ENCODE measurements around the gene FUT8.

Gene FUT8

DNA sequence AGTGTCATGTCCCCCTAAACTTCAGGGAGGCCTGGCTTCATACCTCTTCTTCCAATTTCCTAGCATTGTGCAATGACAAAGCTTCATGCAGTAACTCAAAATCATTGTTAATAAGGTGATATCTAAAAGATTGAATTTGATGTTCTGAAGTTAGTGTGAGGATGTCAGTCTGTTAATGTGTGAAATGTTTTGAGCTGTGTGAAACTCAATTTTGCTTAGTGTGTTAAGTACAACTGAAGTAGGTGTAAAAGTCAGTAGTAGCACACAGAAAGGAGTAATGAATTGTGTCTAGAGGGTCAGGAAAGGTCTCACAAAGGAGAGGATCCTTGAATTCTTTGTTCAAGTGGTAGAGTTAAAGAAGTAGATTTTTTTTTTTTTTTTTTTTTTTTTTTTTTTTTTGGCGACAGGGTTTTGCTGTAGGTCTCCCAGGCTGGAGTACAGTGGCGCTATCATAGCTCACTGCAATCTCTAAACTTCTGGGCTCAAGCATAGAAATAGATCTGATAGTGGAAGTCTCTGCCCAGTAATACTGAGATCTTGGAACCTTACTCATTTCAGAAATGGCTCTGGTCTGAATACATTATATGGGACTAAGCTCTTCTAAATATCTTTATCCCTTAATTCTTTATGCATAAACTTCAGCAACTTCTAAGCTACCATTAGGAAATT, 63.9 kb downstream of the FUT8 start:
- no peak for DNase-seq (ENCODE audit: low read depth)
- TF ChIP-seq, protein P1, sequence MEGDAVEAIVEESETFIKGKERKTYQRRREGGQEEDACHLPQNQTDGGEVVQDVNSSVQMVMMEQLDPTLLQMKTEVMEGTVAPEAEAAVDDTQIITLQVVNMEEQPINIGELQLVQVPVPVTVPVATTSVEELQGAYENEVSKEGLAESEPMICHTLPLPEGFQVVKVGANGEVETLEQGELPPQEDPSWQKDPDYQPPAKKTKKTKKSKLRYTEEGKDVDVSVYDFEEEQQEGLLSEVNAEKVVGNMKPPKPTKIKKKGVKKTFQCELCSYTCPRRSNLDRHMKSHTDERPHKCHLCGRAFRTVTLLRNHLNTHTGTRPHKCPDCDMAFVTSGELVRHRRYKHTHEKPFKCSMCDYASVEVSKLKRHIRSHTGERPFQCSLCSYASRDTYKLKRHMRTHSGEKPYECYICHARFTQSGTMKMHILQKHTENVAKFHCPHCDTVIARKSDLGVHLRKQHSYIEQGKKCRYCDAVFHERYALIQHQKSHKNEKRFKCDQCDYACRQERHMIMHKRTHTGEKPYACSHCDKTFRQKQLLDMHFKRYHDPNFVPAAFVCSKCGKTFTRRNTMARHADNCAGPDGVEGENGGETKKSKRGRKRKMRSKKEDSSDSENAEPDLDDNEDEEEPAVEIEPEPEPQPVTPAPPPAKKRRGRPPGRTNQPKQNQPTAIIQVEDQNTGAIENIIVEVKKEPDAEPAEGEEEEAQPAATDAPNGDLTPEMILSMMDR (IDR thresholded peaks at IDR 0.05; ENCODE audit: control insufficient read depth, extremely low read depth, insufficient read depth), result no peak
- no peak overlapping the region for H3K4me3 ChIP-seq (ENCODE audit: low read depth, low read length)

DNA sequence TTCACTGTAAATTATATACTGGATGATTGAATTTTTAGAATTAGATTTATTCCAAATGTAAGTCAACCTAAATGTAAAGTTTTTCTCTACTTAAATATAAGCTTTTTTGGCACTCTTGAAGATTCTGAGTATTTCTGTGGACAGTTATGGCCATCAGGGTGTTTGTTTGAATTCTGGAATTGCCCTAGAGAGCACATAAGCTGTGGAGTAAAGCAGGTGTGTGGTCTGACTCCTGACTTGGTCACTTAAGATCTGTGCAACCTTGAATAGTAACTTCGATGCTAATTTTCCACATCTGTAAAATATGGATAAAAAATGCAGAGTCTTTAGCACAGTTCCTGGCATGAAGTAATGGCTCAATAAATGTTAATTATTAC, 64.4 kb downstream of the FUT8 start:
- TF ChIP-seq, protein P1 (IDR thresholded peaks at IDR 0.05; ENCODE audit: control insufficient read depth, extremely low read depth, insufficient read depth), result no peak
- no peak overlapping the region for H3K4me3 ChIP-seq (ENCODE audit: low read depth, low read length)
- no peak for DNase-seq (ENCODE audit: low read depth)

DNA sequence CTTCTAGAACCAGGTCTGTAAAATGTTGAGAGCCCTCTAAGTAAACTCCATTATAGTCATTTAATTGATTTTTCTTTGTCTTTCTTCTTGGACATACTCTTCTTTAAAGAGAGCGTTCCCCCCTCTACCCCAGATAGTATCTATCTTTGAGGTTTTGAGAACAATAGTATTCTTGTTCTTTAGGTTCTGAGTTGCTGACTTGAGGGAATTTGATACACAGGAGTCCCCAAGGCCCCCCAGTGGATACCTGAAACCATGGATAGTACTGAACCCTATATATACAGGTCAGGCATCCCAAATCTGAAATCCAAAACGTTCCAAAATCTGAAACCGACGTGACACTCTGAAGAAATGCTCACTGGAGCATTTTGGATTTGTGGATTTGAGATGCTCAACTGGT, 65.5 kb downstream of the FUT8 start:
- TF ChIP-seq, protein P1 (IDR thresholded peaks at IDR 0.05; ENCODE audit: control insufficient read depth, extremely low read depth, insufficient read depth), result no peak
- H3K4me3 ChIP-seq (ENCODE audit: low read depth, low read length), result no peak overlapping the region
- no peak for DNase-seq (ENCODE audit: low read depth)

DNA sequence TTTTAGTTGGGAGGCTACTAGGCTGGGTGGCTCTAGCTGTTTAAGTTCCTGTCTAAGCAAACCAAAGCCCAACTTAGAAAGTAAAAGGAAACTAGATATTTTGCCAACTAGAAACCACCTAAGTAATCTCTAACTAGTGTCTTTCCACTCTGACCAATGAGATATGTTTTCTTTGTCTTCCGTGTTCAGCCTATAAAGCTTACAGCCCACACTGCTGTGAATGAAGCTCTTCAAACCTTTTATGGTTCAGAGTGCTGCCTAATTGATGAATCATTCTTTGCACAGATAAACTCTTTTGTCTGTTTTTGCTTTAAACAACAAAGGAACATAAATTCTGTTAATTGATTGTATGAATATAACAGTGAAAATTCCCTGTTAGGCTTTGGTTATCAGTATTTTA, 66.1 kb downstream of the FUT8 start:
- H3K4me3 ChIP-seq (ENCODE audit: low read depth, low read length), result no peak overlapping the region
- DNase-seq (ENCODE audit: low read depth), result no peak
- TF ChIP-seq, protein P1 (IDR thresholded peaks at IDR 0.05; ENCODE audit: control insufficient read depth, extremely low read depth, insufficient read depth), result no peak

DNA sequence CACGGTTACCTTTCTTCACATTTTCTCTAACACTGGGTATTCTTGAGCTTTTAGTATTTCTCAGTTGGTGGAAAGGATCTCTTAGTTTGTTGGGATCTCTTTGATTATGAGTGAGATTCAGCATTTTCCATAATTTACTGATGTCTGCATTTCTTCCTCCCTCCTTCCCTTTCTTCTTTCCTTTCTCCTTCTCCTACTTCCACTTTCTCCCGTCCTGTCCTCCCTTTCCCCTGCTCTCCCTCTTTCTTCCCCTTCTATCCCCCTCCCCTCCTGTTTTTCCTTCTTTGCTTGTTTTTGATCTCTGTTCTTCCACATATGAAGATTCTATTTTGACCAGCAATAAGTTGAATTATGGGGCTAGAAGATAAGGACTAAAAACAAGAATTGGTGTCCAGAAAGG, 66.9 kb downstream of the FUT8 start:
- H3K4me3 ChIP-seq (ENCODE audit: low read depth, low read length), result no peak overlapping the region
- no peak for DNase-seq (ENCODE audit: low read depth)
- TF ChIP-seq, protein P1 (IDR thresholded peaks at IDR 0.05; ENCODE audit: control insufficient read depth, extremely low read depth, insufficient read depth), result no peak

DNA sequence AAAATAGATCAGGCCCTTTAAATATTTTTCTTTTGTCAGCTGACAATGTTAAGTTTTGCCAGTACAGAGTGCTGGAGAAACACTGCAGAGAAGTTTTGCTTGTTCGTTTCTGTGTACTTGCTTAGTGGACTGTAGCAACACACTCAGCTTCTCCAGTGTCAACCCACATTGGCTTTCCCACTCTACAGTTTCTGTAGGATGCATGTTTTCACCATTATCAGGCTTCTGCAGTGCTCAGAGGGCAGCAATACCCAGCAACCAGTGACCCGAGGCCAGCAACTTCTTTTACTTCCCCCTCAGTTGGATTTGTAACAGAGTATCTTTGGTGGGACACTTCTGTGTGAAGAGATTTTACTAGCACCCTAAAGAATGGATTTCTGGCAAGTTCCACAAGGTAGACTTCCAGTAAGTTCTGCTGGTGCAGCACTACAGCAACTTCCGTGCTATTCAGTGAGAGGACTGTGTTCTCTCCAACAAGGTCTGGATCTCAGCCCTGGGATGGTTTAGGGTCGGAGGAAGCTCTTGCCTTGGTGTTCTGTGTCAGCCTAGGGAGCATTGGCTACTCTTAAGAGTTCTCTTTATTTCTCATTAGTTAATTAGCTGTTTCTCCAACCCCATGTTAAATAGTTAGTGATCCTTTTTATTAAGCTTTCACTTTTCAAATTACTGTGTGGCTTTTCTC, 70.4 kb downstream of the FUT8 start:
- DNase-seq (ENCODE audit: low read depth), result no peak
- no peak overlapping the region for H3K4me3 ChIP-seq (ENCODE audit: low read depth, low read length)
- TF ChIP-seq, protein P1 (IDR thresholded peaks at IDR 0.05; ENCODE audit: control insufficient read depth, extremely low read depth, insufficient read depth), result no peak

DNA sequence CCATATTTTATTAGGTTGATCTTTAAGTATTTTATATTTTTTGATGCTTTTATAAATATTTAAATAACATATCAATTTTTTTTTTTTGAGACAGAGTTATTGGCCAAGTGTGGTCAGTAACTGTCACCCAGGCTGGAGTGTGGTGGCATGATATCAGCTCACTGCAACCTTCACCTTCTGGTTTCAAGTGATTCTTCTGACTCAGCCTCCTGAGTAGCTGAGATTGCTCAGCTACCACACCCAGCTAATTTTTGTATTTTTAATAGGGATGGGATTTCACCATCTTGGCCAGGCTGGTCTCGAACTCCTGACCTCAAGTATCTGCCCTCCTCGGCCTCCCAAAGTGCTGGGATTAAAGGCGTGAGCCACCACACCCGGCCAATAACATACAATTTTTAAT, 71.1 kb downstream of the FUT8 start:
- H3K4me3 ChIP-seq (ENCODE audit: low read depth, low read length), result no peak overlapping the region
- DNase-seq (ENCODE audit: low read depth), result no peak
- TF ChIP-seq, protein P1 (IDR thresholded peaks at IDR 0.05; ENCODE audit: control insufficient read depth, extremely low read depth, insufficient read depth), result no peak

All from LNCaP clone FGC (cell line).